Thyroid gland (tissue), 4 donors: ENCODE measurements around the gene BFSP1.
A peak's percentile ranks its signal among the peaks of the same experiment; 100 is the strongest.

Source experiments
- CTCF ChIP-seq, 6 experiments: fragments of 200-600 bp in 3 of 6; fragments of 450-650 bp in 3 of 6; sonication (generic) in 3 of 6; IDR thresholded peaks; one replicate each; pipeline ENCODE4 v1.5.1; 2016 to 2019; ENCODE audit warnings: antibody characterized with exemption in 6 of 6, mild to moderate bottlenecking in 2 of 6, inconsistent platforms in 1 of 6, moderate library complexity in 1 of 6
- POLR2A ChIP-seq, 2 donors: fragments of 450-650 bp; IDR thresholded peaks; one replicate each; pipeline ENCODE4 v1.6.1; 2017; ENCODE audit warnings: antibody characterized with exemption in 2 of 2, mild to moderate bottlenecking in 2 of 2, moderate library complexity in 1 of 2

GRCh38 chr20:17569616-17570346, 38.6 kb upstream of the BFSP1 start, which contains the start of gene DSTN:
- TF ChIP-seq CTCF (IDR thresholded peaks at IDR 0.05) (no peak), POLR2A (IDR thresholded peaks at IDR 0.05) (peak; percentile 99 to 100)
